ENCODE data around the gene MCIDAS.

DNA sequence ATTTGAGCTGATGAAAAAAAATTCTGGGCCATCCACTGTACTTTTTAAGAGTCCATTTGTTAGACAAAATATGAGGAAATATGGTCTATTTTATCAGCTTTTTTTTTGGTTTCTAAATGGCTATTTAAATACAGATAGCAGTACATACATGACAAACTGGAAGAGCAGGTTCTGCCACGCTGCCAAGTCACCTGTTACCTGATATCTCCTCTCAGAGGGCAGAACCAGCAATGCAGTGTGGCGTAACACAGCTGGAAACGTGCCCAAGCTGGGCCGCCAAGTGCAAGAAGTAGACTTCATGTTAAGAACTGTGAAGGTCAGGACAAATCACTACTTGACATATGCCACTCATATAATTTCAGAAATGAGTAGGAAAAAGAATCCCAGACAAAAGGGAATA, 8.1 kb downstream of the MCIDAS start:
- TF ChIP-seq POLR2A (IDR thresholded peaks at IDR 0.05) = no peak
- no peak for TF ChIP-seq CTCF (IDR thresholded peaks at IDR 0.05)
- no peak for TF ChIP-seq EP300 (IDR thresholded peaks at IDR 0.05)
